ENCODE results near the gene GLYATL3.

The GLYATL3 gene

DNA sequence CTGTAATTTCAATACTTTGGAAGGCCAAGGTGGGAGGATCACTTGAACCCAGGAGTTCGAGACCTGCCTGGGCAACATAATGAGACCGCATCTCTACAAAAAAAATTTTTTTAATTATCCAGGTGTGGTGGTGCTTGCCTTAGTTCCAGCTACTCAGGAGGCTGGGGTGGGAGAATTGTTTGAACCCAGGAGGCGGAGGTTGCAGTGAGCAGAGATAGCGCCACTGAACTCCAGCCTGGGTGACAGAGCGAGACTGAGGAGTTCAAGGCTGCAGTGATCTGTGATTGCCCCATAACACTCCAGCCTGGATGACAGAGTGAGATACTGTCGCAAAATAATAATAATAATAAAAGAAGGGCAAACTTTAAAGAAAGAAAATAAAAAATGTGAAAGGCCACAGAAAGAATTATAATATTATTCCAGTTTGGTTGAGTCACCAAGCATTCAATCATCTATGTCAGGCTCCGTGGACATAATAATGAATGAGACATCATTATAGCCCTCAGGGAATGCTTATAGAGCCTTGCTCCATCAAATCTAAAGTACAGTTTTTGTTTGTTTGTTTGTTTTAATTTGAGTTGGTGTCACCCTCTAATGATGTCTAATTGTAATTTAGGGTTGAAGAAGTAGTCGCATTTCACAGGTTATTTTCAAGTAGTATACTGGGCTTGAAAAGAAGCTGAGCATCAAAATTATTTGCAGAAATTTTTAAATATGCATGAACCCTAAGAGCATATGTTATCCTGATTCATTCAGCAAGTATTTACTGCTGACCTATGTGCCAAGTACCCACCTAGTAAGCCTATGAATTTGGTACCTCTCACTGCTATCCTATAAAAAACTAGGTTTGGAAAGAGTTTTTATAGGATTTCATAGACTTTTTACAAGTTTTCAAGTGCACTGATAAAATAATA lies 15.1 kb downstream of the GLYATL3 start:
- no peak for FAIRE-seq

DNA sequence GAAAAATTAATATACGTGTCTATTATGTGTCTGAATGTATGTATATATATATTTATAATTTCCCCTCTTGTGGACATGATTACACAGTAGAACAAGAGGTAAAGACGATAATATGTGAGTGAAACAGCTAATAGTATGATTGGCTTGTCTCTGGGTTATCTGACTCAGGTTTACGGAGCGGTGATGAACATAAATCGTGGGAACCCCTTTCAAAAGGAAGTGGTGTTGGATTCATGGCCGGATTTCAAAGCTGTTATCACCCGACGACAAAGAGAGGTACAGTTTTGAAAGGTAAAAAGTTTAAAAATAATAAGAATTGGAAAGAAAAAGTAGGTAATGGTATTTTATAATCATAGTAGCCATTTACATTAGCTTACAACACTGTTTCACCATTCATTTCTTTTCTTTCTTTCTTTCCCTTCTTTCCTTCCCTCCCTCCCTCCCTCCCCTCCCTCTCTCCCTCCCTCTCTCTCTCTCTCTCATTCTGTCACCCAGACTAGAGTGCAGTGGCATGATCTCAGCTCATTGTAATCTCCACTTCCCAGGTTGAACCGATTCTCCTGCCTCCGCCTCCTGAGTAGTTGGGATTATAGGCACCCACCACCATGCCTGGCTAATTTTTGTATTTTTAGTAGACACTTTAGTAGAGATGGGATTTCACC lies 15.9 kb downstream of the GLYATL3 start:
- no peak for FAIRE-seq

DNA sequence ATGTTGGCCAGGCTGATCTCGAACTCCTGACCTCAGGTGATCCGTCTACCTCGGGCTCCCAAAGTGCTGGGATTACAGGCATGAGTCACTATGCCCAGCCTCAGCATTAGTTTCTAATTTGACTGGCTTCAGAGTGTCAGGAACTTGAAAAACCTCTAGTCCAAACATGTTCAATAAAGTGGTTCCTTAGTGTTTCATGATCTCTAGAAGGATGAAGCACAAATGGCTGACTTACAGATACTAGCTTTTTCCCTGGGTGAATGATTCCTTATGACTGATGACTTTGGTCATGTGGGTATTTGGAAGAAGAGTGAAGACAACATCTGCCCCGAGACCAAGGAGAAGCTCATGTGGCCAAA lies 16.4 kb downstream of the GLYATL3 start:
- no peak for FAIRE-seq

DNA sequence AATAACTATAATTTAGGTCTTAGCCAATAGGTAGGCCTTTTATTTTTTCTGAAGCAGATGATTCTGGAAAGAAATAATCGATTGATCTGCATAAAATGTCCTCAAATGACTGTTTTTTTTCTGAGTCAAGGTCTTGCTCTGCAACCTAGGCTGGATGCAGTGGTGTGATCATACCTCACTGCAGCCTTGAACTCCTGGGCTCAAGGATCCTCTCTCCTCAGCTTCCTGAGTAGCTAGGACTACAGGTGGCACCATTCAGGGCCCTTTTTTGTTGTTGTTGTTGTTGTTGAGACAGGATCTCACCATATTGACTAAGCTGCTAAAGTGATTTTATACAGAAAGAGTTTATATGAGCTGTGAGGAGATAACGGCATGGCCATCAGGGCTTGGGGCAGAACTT lies 18.2 kb downstream of the GLYATL3 start:
- no peak for FAIRE-seq

DNA sequence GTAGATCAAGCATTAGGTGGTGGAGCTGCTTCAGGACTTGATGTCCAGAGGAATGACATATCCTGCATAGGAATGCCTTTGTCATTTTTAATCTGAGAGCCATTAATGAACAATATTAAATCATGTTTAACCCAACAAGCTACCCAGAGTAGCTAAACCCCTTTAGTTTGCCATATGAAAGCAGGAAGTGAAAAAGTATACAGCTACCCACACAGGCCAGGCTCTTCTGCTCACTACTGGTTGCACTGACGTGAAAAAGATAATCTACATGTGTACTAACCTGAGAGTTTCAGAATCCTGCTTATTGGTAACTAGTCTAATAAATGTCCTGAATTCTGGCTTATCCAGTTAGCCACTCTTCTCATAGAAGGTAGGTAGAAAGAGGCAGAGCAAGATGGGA lies 19.9 kb downstream of the GLYATL3 start:
- no peak for FAIRE-seq

DNA sequence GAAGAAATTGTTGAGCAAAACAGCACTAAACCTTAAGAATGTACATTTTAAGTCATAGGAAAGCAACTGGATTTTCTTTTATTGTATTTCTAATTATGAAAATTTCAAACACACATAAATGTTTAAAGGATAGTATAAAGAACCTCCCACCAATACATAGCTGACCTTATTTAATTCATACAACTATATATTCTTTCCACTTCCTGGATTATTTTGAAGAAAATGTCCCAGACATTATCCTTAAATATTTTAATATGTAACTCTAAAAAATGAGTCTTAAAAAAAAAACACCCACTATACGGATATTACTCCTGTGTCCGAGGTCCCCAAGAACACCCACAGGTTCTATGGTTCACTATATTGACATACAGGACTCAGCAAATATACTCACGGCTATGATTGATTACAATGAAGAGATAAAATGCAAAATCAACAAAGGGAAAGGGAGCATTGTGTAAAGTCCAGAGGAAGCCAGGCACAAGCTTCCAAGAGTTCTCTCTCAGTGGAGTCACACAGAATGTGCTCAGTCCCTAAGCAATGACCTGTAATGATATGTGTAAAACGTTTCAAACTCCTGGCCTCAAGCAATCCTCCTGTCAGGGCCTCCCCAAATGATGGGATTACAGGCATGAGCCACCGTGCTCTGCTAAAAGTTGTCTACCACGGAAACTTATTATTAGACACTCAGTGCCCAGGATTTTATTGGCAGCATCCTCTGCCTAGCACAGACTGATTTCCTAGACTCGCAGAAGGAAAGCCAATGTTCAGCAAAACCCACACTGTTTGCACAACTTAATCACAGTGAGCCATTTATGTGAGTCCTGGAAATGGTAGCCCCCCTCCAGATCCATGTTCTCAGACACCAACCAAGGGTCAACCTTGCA lies 23.2 kb downstream of the GLYATL3 start:
- no peak for FAIRE-seq

DNA sequence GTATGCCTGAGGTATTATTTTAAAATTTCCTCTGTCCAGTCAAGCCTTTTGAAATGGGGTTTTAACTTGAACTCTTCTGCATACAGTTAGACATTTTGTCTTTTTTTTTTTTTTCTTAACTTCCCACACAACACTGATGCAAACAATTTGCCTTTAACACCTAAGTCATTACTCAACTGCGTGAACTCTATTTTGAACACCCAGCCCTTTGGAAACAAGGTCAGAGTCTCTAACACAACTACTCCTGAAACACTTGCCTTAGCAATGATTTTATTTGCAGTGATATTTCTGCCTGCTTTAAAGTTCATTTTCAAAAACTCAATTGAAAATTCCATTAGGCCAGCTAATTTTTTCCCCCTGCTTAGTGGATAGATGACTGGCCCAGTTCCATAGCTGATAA lies 24.2 kb downstream of the GLYATL3 start:
- FAIRE-seq, result no peak

DNA sequence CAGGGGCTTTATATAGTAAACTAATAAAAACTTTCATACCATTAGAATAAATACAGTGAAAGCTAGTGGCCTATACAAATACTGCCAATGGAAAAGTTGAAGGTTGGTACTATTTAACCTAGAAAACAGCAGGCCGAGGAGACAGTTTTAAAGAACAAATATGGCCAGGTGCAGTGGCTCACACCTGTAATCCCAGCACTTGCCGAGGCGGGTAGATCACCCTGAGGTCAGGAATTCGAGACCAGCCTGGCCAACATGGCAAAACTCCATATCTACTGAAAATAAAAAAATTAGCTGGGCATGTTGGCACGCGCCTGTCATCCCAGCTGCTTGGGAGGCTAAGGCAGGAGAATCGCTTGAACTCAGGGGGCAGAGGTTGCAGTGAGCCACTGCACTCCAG lies 24.8 kb downstream of the GLYATL3 start:
- FAIRE-seq, result no peak

DNA sequence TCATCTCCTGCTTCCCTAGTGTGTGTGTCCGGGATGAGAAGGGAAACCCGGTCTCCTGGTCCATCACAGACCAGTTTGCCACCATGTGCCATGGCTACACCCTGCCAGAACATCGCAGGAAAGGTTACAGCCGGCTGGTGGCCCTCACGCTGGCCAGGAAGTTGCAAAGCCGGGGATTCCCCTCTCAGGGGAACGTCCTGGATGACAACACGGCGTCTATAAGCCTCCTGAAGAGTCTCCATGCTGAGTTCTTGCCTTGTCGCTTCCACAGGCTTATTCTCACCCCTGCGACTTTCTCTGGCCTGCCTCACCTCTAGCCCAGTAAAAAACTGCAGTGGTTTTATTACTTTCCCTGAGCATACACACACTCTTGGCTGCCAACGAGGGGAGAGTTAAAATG lies 26.9 kb downstream of the GLYATL3 start:
- no peak for FAIRE-seq

DNA sequence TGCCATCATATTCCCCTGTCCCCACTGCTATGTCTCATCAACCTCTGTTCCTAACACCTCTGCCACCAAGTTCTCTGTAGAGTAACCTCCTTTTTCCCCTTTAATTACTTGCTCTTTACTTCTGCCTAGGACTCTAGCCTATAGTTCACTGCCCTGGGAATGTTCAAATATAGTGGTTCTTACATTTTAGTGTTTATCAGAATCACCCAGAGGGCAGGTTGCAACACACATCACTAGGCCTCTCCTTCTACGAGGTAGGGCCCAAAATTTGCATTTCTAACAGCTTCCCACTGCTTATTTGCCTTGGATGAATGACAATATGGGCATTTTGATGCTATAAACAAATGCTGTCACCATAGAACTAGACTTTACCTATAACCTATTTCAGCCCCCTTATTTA lies 27.6 kb downstream of the GLYATL3 start:
- FAIRE-seq, result no peak

DNA sequence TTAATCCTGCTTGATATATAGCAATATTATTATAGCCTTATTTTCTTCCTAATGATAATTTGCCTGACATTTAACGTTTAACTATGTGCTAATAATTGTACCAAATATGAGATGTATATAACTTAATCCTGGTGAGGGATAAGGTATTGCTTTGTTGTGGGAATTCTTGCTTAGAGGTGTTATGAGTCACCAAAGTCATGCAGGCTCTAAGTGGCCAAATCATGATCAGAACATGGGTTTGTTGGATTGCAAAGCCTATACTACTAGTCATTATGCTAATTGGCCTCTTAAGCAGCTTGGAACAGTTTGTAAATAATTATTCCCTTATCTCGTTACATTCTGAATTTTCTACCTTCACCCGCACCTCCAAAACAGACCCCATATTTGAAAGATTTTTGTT lies 28.8 kb downstream of the GLYATL3 start:
- FAIRE-seq, result no peak

DNA sequence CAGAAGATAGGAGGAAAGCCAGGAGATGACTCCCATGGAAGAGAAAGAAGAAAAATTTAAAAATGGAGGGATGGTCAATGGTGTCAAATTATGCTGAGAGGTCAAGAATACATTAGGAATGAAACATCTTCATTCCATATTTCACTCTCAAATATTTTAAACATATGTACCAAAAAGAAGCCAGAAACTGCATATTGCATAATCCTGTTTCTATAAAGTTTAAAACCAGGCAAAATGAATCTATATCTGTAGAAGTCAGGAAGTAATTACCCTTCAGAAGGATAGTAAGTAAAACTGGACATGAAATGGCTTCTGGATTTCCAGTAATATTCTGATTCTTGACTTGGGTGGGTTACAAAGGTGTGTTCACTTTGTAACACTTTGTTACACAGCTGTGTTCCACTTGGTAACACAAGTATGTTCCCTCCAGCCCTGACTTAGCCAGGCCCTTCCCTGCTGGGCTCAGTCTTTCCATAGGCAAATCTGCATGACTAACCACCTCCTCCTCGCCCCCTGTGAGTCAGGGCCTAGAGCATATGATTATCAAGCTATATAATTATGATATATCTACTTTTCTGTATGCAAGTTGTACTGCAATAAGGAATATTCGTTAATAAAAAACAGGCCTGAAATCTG lies 30.5 kb downstream of the GLYATL3 start:
- FAIRE-seq, result no peak

DNA sequence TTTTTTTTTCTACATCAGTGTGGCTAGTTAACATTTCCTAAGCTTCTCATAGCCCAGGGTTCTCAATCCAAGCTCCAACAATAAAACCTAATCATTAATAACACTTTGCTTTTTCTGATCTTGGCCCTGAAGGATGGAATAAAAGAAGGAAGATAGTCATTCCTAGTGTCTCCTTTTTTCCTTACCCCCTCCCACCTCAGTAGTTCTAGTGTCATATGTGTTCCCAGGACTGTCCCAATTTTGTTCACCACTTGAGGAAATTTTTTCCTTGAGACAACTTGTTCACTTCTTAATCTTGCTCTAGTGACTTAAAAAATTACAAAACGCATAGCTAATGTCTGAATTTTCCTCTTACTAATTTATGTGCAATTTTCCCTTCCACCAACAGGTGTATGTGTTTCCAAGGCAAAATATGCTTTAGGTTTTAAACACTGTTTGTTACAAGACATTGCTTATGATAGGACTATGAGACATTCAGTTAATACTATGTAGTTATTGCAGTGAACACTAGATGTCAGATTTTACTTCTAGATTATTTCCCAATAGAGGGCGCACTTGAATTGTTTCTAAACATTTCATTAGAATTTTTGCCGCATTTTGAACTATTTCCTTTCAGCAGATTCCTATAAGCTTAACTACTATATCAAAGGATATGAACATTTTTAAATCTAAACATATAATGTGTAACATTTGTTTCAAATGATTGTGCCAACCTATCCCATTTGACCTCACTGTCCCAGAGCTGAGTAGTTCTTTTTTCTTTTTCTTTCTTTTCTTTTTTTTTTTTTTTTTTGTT lies 32.2 kb downstream of the GLYATL3 start:
- FAIRE-seq, result peak; percentile 97

DNA sequence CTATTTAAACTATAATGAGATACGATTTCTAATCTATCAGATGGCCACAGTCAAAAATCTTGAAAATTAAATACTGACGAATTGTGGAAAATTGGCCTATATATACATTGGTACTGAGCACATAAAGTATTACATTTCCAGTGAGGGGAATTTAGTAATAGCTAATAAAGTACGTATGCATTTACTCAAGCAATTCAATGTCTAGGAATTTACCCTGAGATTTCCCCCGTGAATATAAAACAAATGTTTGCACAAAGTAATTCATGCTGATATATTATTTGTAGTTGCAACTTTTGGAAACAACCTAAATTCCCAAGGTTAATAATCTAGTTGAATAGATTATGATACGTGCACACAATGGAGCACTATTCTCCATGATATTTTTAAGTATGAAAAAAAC lies 36.1 kb downstream of the GLYATL3 start:
- FAIRE-seq, result no peak

DNA sequence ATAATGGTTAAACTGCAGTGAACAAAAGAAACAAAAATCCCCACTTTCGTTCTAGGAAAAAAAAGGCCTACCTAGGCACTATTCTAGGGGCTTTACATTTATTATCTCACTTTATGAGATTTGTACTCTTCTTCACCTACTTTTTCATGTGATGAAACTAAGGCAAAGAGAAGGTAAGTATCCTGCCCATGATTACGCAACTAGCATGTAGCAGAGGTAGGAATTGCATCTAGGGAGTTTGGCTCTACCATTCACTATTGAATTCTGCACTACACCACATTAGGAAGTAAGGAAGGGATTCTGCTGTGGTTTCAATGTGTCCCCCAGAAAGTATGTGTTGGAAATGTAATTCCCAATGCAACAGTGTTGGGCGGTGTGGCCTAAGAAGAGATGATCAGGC lies 39.4 kb downstream of the GLYATL3 start:
- no peak for FAIRE-seq

DNA sequence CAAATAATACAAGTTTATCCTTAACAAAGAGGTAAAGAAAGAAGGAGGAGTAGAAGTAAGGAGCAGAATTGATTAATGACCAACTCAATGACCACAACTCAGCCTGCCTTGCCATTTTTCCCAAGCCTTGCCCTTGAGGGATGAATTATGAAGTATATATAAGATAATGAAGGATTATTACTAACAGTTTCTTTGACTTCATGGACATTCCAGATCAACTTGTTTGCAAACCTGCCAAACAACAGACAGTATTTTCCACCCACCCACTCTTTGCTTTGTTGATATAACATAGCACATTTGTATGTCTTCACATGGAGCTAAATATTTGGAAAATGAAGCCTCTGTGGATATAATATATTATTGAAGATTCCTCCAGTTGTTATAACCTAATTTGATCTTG lies 40.9 kb downstream of the GLYATL3 start:
- FAIRE-seq, result peak; percentile 12

DNA sequence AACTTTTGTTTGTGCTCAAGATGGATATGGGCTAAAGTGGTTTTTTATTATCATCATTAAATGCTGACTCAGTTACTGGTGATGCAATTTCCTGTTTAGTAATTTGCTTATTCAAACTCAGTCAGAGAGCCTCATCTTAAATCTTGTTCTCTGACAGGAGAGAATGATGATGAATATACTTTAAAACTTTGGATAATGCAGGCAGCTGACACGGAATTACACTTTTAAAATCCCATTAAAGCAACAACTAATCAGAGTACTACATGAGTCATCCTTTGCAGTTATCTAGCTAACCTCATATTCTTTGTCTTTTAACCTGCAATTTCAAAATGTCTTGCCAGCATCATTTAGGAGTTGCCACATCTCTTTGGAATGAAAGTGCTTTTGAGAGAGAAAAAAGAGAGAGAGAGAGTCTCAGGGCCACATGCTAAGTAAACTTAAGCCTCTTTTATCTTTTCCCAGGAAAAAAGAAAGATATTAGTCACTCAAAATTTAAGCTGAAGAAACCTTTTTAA lies 41.5 kb downstream of the GLYATL3 start:
- no peak for FAIRE-seq

DNA sequence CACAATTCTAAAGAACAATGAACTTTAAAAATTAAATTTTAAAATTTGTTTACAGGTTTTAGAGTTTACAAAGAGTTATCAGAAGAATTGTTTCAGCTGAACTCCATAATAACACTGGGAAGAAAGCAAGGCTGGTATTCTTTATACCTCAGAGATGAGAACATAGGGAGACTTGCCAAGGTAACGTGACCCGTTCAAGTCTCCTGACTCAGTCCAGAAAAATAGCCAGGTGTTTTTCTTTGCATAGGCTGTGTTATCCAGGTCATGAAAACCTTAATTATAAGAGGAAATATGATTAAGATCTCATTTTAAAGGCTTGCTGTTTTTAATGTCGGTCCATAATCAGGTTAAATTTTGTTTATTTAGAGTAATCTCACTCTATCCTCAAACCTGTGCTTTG lies 42.2 kb downstream of the GLYATL3 start:
- no peak for FAIRE-seq

DNA sequence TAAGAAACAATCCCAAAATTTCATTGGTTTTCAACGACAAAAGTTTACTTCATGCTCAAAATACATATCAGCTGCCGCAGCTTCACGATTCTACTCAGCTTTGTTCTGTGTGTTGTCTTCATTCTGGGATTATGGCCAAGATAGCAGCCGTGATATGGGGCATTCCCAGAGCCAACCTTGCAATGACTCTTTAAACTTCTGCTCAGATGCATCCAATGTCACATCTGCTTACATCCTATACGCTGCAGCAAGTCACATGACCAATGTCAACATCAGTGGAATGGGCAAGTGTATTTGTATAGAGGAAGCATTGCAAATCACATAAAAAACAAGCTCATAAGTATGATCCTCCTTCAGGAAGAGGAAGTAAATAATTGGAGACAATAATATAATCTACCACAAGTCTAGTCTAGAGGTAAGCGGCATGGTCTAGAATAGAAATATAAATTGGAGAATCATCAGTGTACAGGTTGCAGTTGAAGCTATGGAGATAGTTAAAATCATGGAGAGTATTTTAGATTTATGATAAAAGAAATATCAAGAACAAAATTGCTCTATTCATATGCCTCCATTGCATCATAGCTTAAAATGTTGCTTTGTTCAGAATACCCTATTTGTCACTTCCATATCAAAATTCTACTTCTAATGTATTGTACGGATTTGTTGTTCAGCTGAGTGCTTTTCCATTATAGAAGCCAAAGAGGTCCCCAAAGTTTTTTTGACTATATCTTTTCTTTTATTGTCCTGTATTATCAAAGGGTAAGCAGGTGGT lies 43.5 kb downstream of the GLYATL3 start:
- FAIRE-seq, result no peak

DNA sequence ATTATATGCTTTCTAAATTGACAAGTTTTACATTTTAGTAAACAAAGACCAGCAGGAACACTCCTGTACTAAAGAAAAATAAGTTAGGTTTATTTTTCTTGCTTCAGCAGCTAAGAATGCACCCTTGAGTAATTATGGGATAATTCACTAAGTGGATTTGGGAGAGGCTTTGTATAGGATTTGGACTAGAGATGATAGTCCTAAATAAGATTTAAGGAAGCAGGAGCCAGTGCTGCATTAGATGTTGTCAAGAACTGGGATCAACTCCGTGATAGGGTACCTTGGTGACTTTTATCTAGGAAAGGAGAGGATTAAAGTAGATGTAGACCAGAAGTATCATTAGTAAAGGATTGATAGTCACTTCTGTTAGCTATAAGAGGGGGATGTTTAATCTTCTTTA lies 46.6 kb downstream of the GLYATL3 start:
- FAIRE-seq, result no peak

Measured in endometrium (tissue), 2 donors.